Sigmoid colon (tissue), 7 donors: Measurements from ENCODE around the gene GPC6. TPM values are rescaled to one million over a fixed set of nuclear protein-coding genes. Genes with fewer than 3 reads are reported as not detected.
"Not testable (repeated sequence)": the region's sequence is repeated elsewhere in the genome, so short reads cannot be mapped to it uniquely, and the experiment has no call there.

Experiments
- DNase-seq: peaks from one replicate; pipeline ENCODE4 v3.0.0-alpha.2; 2019
- H3K27ac ChIP-seq, 4 donors: fragments of 200-600 bp; sonication (generic); one replicate each; pipeline ENCODE4 v1.5.1; 2016 to 2019; ENCODE audit warnings: mild to moderate bottlenecking in 1 of 4
- H3K27me3 ChIP-seq, 3 donors: fragments of 200-600 bp; sonication (generic); one replicate each; pipeline ENCODE4 v1.5.1; 2019; ENCODE audit warnings: mild to moderate bottlenecking in 1 of 3
- H3K36me3 ChIP-seq, 4 donors: fragments of 200-600 bp; sonication (generic); one replicate each; pipeline ENCODE4 v1.5.1; 2016 to 2019
- H3K4me1 ChIP-seq, 4 donors: fragments of 200-600 bp; sonication (generic); one replicate each; pipeline ENCODE4 v1.5.1; 2017 to 2019
- H3K4me3 ChIP-seq, 4 donors: fragments of 200-600 bp; sonication (generic); one replicate each; pipeline ENCODE4 v1.5.1; 2017 to 2019; ENCODE audit warnings: mild to moderate bottlenecking in 2 of 4, moderate library complexity in 1 of 4
- H3K9me3 ChIP-seq, 4 donors: fragments of 200-600 bp in 3 of 4; sonication (generic) in 3 of 4; one replicate each; pipeline versions ENCODE4 v1.5.1 to v1.6.1; 2013 to 2019
- EP300 ChIP-seq, 4 donors: sonication (generic); formaldehyde crosslinking; IDR thresholded peaks; one replicate each; pipeline ENCODE4 v1.6.1; 2017; ENCODE audit warnings: antibody characterized with exemption in 4 of 4
- POLR2A ChIP-seq, 2 donors: fragments of 450-650 bp; IDR thresholded peaks; one replicate each; pipeline ENCODE4 v1.6.1; 2016; ENCODE audit warnings: antibody characterized with exemption in 2 of 2, mild to moderate bottlenecking in 2 of 2, moderate library complexity in 2 of 2
- POLR2AphosphoS5 ChIP-seq, 4 donors: sonication (generic); formaldehyde crosslinking; IDR thresholded peaks; one replicate each; pipeline ENCODE4 v1.6.1; 2017; ENCODE audit warnings: antibody characterized with exemption in 4 of 4
- WGBS, 2 donors: extraction: QIAGEN DNeasy Blood & Tissue Kit; methylation state at CpG; one replicate each; pipeline ENCODE4 v1.1.7; 2013; 5-methylcytosine and 5-hydroxymethylcytosine counted together
- intact Hi-C: fragments of 100-400 bp; cut with DNase I; formaldehyde crosslinking; loops from one replicate; pipeline ENCODE4 v1.15.1; 2023
- polyA plus RNA-seq, 3 donors: library from polyadenylated mRNA; stranded (reverse); fragments of 200-250 nt; gene quantifications; one replicate each; pipeline ENCODE4 v1.2.3, GENCODE V29; 2013
- total RNA-seq, 4 donors: library from RNA; depleted of rRNA; stranded (reverse); fragments of >200 nt; gene quantifications; one replicate each; pipeline ENCODE4 v1.1.0, GENCODE V29; 2016
- TF ChIP-seq, protein P1 (sequence below), 4 experiments: fragments of 450-650 bp in 3 of 4; fragments of 200-600 bp in 1 of 4; IDR thresholded peaks; one replicate each; pipeline ENCODE4 v1.5.1; 2016 to 2019; ENCODE audit warnings: antibody characterized with exemption in 4 of 4, mild to moderate bottlenecking in 3 of 4, moderate library complexity in 2 of 4
- donor health status: healthy with polysubstance abuse.
- donor health status: Bipolar disorder and iron deficiency.
- donor health status: healthy.

GPC6 gene
- total and polyA plus RNA-seq, 7 donors = 0.23 to 27.5 (median 14.4) TPM

DNA sequence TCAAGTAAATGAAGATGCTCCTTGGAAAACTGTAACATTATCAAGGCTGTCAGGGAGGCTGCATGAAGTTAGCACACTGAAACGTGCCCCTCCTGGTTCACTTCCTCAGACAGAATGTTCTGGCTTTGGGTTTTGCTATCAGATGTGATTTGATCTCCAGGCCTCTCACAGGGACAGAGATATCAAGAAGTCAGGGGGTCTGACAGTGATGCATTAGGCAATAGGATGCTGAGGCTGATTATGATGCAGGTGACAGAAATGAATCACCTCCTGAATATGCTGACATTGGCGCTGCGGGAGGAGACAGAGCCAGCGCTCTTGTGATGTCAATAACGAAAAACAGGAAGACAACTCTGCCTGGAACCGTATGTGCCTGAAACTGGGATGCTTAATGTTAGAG is 974.4 kb downstream of the GPC6 start:
- no peaks in the 10 kb centered on the region for H3K27me3 ChIP-seq
- no peak for DNase-seq
- WGBS, 2 donors = 91 to 93% methylated on average over 6 of the region's 6 CpGs

DNA sequence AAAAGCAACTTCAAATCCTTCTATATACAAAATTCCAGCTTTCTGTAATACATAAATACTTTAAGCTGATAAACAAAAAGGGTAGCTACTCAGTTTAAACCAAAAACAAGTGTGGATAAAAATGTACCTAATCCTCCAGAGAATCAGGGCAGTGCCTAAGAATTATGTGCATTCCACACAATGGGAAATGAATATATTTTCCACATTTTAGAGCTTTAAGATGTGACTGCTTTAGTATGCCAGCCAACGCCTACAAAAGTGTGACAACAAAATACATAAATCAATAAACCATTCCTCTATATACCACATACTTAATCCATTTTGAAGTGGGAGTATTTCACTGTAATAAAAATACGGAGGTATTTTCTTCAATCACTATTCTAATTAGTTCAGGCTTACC is 977.6 kb downstream of the GPC6 start:
- DNase-seq = no peak
- Histone ChIP-seq H3K9me3 (no peaks in the 10 kb centered on the region), H3K27me3 (no peaks in the 10 kb centered on the region), H3K36me3 (no peaks in the 10 kb centered on the region), H3K4me1 (no peaks in the 10 kb centered on the region), H3K27ac (no peak overlapping the region), H3K4me3 (no peak overlapping the region)
- intact Hi-C loops = no loop called here
- TF ChIP-seq POLR2A (IDR thresholded peaks at IDR 0.05) (no peak), EP300 (IDR thresholded peaks at IDR 0.05) (no peak), POLR2AphosphoS5 (IDR thresholded peaks at IDR 0.05) (no peak)
- TF ChIP-seq, protein P1, sequence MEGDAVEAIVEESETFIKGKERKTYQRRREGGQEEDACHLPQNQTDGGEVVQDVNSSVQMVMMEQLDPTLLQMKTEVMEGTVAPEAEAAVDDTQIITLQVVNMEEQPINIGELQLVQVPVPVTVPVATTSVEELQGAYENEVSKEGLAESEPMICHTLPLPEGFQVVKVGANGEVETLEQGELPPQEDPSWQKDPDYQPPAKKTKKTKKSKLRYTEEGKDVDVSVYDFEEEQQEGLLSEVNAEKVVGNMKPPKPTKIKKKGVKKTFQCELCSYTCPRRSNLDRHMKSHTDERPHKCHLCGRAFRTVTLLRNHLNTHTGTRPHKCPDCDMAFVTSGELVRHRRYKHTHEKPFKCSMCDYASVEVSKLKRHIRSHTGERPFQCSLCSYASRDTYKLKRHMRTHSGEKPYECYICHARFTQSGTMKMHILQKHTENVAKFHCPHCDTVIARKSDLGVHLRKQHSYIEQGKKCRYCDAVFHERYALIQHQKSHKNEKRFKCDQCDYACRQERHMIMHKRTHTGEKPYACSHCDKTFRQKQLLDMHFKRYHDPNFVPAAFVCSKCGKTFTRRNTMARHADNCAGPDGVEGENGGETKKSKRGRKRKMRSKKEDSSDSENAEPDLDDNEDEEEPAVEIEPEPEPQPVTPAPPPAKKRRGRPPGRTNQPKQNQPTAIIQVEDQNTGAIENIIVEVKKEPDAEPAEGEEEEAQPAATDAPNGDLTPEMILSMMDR (IDR thresholded peaks at IDR 0.05) = no peak
- 47 to 72% methylated on average over 2 of the region's 2 CpGs for WGBS, 2 donors

More for the DNA sequence above, 974.4 kb downstream of the GPC6 start:
- H3K4me3 ChIP-seq = no peak overlapping the region
- intact Hi-C loops = no loop called here
- no peaks in the 10 kb centered on the region for H3K4me1 ChIP-seq
- H3K9me3 ChIP-seq = no peaks in the 10 kb centered on the region
- no peak overlapping the region for H3K27ac ChIP-seq
- no peaks in the 10 kb centered on the region for H3K36me3 ChIP-seq
- TF ChIP-seq EP300 (IDR thresholded peaks at IDR 0.05) (no peak), POLR2AphosphoS5 (IDR thresholded peaks at IDR 0.05) (no peak), POLR2A (IDR thresholded peaks at IDR 0.05) (no peak)
- TF ChIP-seq, protein P1 (IDR thresholded peaks at IDR 0.05) = no peak

GRCh38 chr13:94204946-94205345 is 978.3 kb downstream of the GPC6 start:
- intact Hi-C loops = no loop called here
- 39 to 46% methylated on average over 2 of the region's 2 CpGs for WGBS, 2 donors
- TF ChIP-seq POLR2AphosphoS5 (IDR thresholded peaks at IDR 0.05) (no peak), POLR2A (IDR thresholded peaks at IDR 0.05) (no peak), EP300 (IDR thresholded peaks at IDR 0.05) (no peak)
- TF ChIP-seq, protein P1 (IDR thresholded peaks at IDR 0.05) = no peak
- H3K27me3 ChIP-seq = no peaks in the 10 kb centered on the region
- no peaks in the 10 kb centered on the region for H3K4me1 ChIP-seq
- H3K9me3 ChIP-seq = no peaks in the 10 kb centered on the region
- no peaks in the 10 kb centered on the region for H3K36me3 ChIP-seq
- no peak for DNase-seq
- H3K27ac ChIP-seq = no peak overlapping the region
- no peak overlapping the region for H3K4me3 ChIP-seq

DNA sequence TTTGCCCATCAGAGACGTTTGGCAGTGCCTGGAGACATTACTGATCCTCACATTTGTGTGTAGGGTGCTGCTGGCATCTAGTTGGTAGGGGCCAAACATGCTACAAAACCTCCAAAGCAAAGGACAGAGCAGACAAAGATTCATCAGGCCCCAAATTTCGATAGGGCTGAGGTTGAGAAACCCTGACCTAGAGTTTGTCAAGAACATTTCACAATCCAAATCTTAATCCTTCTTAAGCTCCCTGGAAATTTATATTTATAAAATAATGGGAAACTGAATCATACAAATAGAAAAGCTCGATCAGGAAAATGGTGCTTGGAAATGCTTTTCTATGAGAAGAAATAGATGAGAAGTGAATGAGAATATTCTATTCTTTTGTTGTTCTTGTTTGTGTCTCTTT is 979.3 kb downstream of the GPC6 start:
- 66 to 74% methylated on average over 3 of the region's 3 CpGs for WGBS, 2 donors
- intact Hi-C loops = no loop called here
- Histone ChIP-seq H3K9me3 (no peaks in the 10 kb centered on the region), H3K4me3 (no peak overlapping the region), H3K36me3 (no peaks in the 10 kb centered on the region), H3K4me1 (peaks cover 0 to 8% (median 0%) of the 10 kb centered on the region in 4 donors), H3K27ac (no peak overlapping the region), H3K27me3 (no peaks in the 10 kb centered on the region)
- no peak for DNase-seq
- TF ChIP-seq POLR2A (IDR thresholded peaks at IDR 0.05) (no peak), POLR2AphosphoS5 (IDR thresholded peaks at IDR 0.05) (no peak), EP300 (IDR thresholded peaks at IDR 0.05) (no peak)
- TF ChIP-seq, protein P1 (IDR thresholded peaks at IDR 0.05) = no peak

- Histone ChIP-seq H3K9me3 (no peaks in the 10 kb centered on the region), H3K27me3 (no peaks in the 10 kb centered on the region), H3K4me3 (no peak overlapping the region), H3K36me3 (no peaks in the 10 kb centered on the region), H3K27ac (no peak overlapping the region), H3K4me1 (peaks cover 0 to 8% (median 0%) of the 10 kb centered on the region in 4 donors)
- no peak for TF ChIP-seq POLR2AphosphoS5 (IDR thresholded peaks at IDR 0.05)
- no peak for TF ChIP-seq EP300 (IDR thresholded peaks at IDR 0.05)
- no peak for TF ChIP-seq POLR2A (IDR thresholded peaks at IDR 0.05)
- TF ChIP-seq, protein P1 (IDR thresholded peaks at IDR 0.05) = no peak
- no peak for DNase-seq
- intact Hi-C loops = no loop called here
Observed at GRCh38 chr13:94209117-94209516, 982.5 kb downstream of the GPC6 start.

DNA sequence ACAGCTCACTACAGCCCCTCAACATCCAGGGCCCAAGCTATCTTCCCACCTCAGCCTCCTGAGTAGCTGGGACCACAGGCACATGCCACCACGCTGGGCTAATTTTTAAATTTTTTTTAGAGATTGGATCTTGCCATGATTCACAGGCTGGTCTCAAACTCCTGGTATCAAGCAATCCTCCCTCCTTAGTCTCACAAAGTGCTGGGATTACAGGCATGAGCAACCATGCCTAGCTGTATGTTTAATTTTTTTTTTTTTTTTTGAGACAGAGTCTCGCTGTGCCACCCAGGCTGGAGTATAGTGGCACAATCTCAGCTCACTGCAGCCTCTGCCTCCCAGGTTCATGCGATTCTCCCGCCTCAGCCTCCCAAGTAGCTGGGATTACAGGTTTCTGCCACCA is 983.3 kb downstream of the GPC6 start:
- H3K27ac ChIP-seq, DNase-seq, intact Hi-C loops, H3K4me3 ChIP-seq, H3K36me3 ChIP-seq, H3K9me3 ChIP-seq, H3K27me3 ChIP-seq, H3K4me1 ChIP-seq: not testable (repeated sequence)
- 91 to 93% methylated on average over 4 of the region's 4 CpGs for WGBS, 2 donors
